NCI-H460 (cell line): Measurements from ENCODE around the gene SORBS1. TPM values are rescaled to one million over a fixed set of nuclear protein-coding genes. Genes with fewer than 3 reads are reported as not detected.

ENCODE experiments used
- DNase-seq: peaks from one replicate; pipeline ENCODE4 v3.0.0-alpha.2; 2016; ENCODE audit warnings: low read depth; ENCODE audit errors: extremely low read depth
- polyA plus RNA-seq: library from polyadenylated mRNA; depleted of rRNA; stranded (reverse); fragments of >200 nt; gene quantifications from 2 replicates; pipeline ENCODE4 v1.2.3, GENCODE V29; 2014; cell fraction: nucleus; rRNA removed
- total RNA-seq: library from RNA; depleted of rRNA; stranded (reverse); fragments of >200 nt; shearing (Covaris generic); gene quantifications from 2 replicates; pipeline ENCODE4 v1.2.3, GENCODE V29; 2014; rRNA removed

SORBS1 gene
- 0.27 and 0.43 TPM in 2 replicates for total RNA-seq
- polyA plus RNA-seq, result 0.08 and 0.15 TPM in 2 replicates

DNA sequence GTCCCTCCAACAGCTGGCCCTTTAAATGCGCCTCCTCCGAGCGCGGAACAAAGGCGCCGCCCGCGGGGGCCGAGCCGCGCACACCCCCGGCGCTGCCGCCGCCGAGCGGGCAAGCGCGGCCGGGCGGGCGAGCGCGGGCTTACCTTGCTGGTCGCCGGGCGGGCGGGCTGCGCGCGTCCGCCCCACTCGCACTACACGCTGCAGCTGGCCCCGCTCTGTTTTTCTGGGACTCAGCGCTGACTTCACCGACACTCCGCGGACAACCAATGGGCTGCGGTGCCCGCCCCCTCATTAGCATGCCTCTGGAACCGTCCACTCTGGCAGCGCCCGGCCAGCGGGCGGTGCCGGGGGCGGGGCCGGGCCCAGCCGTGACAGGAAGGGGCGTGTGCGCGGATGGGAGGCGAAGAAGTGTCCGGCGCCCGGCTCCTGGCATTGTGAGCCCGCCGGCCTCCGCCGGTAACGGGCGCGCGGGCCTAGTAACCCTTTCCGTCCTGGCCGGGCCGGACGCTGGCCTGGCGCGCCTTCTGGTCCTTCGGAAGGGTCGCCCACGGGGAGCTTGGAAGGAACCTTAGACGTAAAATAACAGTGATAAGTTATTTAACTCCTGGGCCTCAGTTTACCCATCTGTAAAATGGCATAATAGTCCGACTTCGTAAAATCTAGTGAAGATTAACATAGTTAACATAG lies at the start of gene SORBS1:
Gene SORBS1, minus strand, starts transcription at position 195 of the 687 bp plus-strand sequence. CDS start 120,236 bp downstream, outside the sequence.
- peak; percentile 95 for DNase-seq

GRCh38 chr10:95610727-95611126 lies 49.6 kb upstream of the SORBS1 start:
- no peak for DNase-seq

- DNase-seq, result no peak
Measured at GRCh38 chr10:95606922-95607321, 45.8 kb upstream of the SORBS1 start.

- DNase-seq, result no peak
Measured at GRCh38 chr10:95605163-95605562, 44.0 kb upstream of the SORBS1 start.

GRCh38 chr10:95604630-95605029 lies 43.5 kb upstream of the SORBS1 start:
- DNase-seq, result no peak

DNA sequence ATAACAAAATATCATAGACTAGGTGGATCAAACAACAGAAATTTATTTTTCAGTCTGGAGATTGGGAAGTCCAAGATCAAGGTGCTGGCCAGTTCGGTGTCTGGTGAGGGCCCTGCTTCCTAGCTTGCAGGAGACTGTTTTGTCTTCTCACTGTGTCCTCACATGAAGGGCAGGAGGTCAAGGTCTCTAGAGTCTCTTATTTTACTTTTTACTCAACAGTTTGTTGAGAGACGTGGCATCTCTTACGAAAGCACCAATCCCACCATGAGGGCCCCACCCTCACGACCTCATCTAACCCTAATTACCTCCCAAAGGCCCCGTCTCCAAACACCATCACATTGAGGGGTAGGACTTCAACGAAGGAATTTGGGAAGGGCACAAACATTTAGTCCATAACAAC lies 41.2 kb upstream of the SORBS1 start:
- no peak for DNase-seq

DNA sequence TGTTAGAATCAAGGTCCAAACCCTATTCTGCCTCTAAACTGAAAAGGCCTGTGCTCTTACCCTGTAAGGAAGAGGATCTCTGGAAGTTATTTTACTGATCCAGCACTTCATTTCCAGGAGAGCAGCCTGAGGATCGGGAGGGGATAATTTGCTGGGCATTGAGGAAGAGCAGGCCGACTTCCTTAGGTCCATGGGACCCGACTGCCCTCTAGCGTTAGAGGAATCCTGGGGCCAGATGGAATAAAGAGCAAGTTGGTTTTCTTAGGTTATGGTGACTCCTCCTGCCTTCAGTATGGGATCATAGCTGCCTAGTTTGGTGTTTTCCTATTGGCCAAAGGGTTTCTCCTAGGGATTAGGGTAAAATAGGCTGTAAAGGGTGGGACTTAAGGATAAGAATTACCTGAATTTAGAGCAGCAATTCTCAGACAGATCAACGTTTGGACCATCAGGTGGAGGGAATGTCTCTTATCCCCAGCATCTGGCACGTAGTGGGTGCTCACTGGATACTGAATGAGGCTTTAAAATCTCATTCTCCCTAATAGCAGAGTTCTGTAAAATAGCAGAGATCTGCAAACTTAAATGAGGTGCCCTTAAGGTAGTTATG lies 40.0 kb upstream of the SORBS1 start:
- peak; percentile 80 for DNase-seq

DNA sequence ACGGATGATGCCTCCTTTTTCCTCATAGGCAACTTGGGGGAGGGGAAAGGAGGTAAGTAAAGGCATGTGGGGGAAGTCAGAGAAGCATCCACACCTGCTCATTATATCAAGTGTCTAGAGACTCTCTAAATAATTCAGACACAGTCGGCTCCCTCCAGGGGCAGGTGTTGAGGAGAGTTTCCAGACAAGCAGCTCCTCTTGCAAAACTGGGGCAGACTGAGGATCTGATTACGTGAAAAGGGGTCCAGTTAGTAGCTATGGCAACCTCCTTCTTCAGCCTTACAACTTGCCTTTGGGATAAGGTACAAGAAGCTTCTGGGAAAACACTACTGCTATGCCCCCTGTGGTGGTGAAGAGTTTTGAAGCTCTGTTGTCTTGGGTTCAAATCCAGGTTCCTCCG lies 39.0 kb upstream of the SORBS1 start:
- no peak for DNase-seq

- no peak for DNase-seq
Measured at GRCh38 chr10:95597788-95598187, 36.6 kb upstream of the SORBS1 start.

GRCh38 chr10:95588025-95588424 lies 26.9 kb upstream of the SORBS1 start:
- no peak for DNase-seq

- no peak for DNase-seq
Measured at GRCh38 chr10:95579835-95580535, 18.8 kb upstream of the SORBS1 start.

- no peak for DNase-seq
Measured at GRCh38 chr10:95579292-95579691, 18.1 kb upstream of the SORBS1 start.

GRCh38 chr10:95578619-95579018 lies 17.4 kb upstream of the SORBS1 start:
- no peak for DNase-seq

DNA sequence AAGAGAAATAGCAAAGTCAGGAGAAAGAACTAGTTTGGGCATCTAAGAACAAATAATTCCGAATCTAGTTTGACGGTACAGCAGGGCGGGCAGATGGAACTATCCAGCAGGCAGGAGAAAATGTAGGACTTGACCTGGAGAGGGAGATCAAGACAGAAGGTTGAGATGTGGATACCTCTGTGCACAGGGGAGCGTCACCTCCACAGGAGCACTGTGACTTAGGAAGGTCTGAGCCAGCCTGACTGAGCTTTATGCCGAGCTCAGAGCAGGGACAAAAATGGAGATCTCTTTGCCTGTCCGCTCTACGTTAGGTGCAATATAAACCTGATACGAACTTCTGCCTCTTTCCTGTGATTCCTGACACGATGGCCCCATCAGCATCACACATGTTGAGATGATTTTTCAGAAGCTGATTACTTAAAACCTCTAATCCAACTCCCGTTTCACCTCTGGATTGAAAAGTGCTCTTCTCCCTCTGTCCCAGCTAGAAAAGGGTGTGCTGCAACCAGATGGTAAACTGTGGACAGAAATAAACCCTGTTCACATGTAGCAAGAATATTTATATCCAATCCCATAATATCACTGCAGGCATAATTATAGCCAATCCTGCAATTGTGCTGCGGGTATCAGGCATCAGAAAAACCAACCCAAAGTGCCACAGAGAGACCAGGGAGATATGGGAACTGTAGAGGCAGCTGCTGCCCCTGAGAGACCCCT lies 13.6 kb upstream of the SORBS1 start:
- no peak for DNase-seq

- no peak for DNase-seq
Measured at GRCh38 chr10:95573964-95574604, 12.9 kb upstream of the SORBS1 start.

DNA sequence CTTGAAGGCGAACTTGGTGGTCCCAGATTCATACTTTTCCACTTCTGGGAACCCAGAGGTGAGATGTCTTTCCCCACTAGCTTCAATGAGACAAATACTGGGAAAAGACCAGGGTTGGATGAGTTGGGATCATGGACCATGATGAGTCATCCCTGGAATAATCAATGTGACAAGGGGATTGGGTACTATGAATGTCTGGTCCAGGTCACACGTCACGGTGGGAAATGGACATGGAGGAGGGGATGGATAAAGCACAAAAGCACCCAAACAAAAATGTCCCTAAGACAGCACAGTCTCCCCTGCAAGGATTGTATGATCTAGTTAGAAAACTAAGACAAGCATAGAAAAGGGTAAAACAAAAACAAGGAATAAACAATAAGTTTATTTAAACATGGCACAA lies 12.4 kb upstream of the SORBS1 start:
- DNase-seq, result no peak

- no peak for DNase-seq
Measured at GRCh38 chr10:95572131-95572820, 11.1 kb upstream of the SORBS1 start.

GRCh38 chr10:95571390-95571789 lies 10.2 kb upstream of the SORBS1 start:
- no peak for DNase-seq

- no peak for DNase-seq
Measured at GRCh38 chr10:95569368-95569767, 8.2 kb upstream of the SORBS1 start.
